ENCODE data around the gene CACNA1E.
"Not testable (repeated sequence)": the region's sequence is repeated elsewhere in the genome, so short reads cannot be mapped to it uniquely, and the experiment has no call there.

- TF ChIP-seq CTCF (conservative IDR thresholded peaks at IDR 0.05; ENCODE audit: low read depth, low read length); EZH2 (IDR thresholded peaks at IDR 0.05; ENCODE audit: borderline replicate concordance, low read depth, low read length, poor library complexity, severe bottlenecking): not testable (repeated sequence)
Observed at GRCh38 chr1:181854212-181854611, 370.9 kb downstream of the CACNA1E start.
